GM12801 (cell line): Measurements from ENCODE around the gene RIPK4.

Experiments
- CTCF ChIP-seq: IDR thresholded peaks from one replicate; pipeline ENCODE4 v1.5.1; 2011; ENCODE audit warnings: control low read depth; ENCODE audit not compliant: insufficient read length; ENCODE audit errors: extremely low read depth

The RIPK4 gene

GRCh38 chr21:41701749-41702148 is 65.1 kb downstream of the RIPK4 start:
- no peak for TF ChIP-seq CTCF

GRCh38 chr21:41699311-41699710 is 67.5 kb downstream of the RIPK4 start:
- TF ChIP-seq CTCF = no peak

- TF ChIP-seq CTCF = no peak
These were observed 68.8 kb downstream of the RIPK4 start for GRCh38 chr21:41698071-41698470.

- no peak for TF ChIP-seq CTCF
These were observed 71.3 kb downstream of the RIPK4 start for GRCh38 chr21:41695513-41695912.

- no peak for TF ChIP-seq CTCF
These were observed 74.7 kb downstream of the RIPK4 start for GRCh38 chr21:41692185-41692565.

GRCh38 chr21:41691205-41692184 is 75.4 kb downstream of the RIPK4 start:
- TF ChIP-seq CTCF = no peak
